Muscle layer of duodenum (tissue), 2 donors: ENCODE results near the gene LRRC49.

Experiments used
- H3K27ac ChIP-seq: one replicate; pipeline ENCODE4 v1.7.0; 2013; ENCODE audit warnings: mild to moderate bottlenecking, low read length
- H3K27me3 ChIP-seq: one replicate; pipeline ENCODE4 v1.7.0; 2013; ENCODE audit warnings: low read depth, mild to moderate bottlenecking, control low read depth, low read length
- H3K36me3 ChIP-seq, 2 donors: one replicate each; pipeline ENCODE4 v1.7.0; 2013; ENCODE audit warnings: low read length in 2 of 2, control low read depth in 1 of 2, mild to moderate bottlenecking in 1 of 2; ENCODE audit not compliant: insufficient read depth in 2 of 2, control insufficient read depth in 1 of 2
- H3K4me1 ChIP-seq, 2 donors: one replicate each; pipeline ENCODE4 v1.7.0; 2013; ENCODE audit warnings: low read length in 2 of 2, mild to moderate bottlenecking in 2 of 2, control low read depth in 1 of 2, moderate library complexity in 1 of 2; ENCODE audit not compliant: insufficient read depth in 2 of 2, control insufficient read depth in 1 of 2
- H3K4me3 ChIP-seq, 2 donors: one replicate each; pipeline ENCODE4 v1.7.0; 2013; ENCODE audit warnings: low read length in 2 of 2, low read depth in 1 of 2, mild to moderate bottlenecking in 1 of 2
- H3K9me3 ChIP-seq, 2 donors: one replicate each; pipeline ENCODE4 v1.7.0; 2013; ENCODE audit warnings: low read length in 2 of 2, control low read depth in 1 of 2, mild to moderate bottlenecking in 1 of 2; ENCODE audit not compliant: control insufficient read depth in 1 of 2
- donor health status: healthy.

The LRRC49 gene

GRCh38 chr15:71098920-71099319, 206.3 kb downstream of the LRRC49 start:
- H3K4me1 ChIP-seq = no peaks in the 10 kb centered on the region
- H3K27me3 ChIP-seq = no peaks in the 10 kb centered on the region
- no peaks in the 10 kb centered on the region for H3K9me3 ChIP-seq
- no peak overlapping the region for H3K4me3 ChIP-seq
- no peaks in the 10 kb centered on the region for H3K36me3 ChIP-seq
- H3K27ac ChIP-seq = no peak overlapping the region
